A549 (cell line): ENCODE results near the gene CTBP2. TPM values are rescaled to one million over a fixed set of nuclear protein-coding genes. Genes with fewer than 3 reads are reported as not detected.

Source experiments
- ATAC-seq, 2 experiments: fragments of 200-7000 bp in 1 of 2; fragments of >200 bp in 1 of 2; cut with Nextera tagmentation in 1 of 2; cut with Tn5 transposase in 1 of 2; 3 replicates each; pipeline versions ENCODE4 v1.8.0 to v1.9.1; 2018 to 2020; ENCODE audit warnings: mild to moderate bottlenecking in 1 of 2, moderate library complexity in 1 of 2
- CTCF ChIA-PET: fragments of 300-600 bp; sonication (Branson Sonifier 250); formaldehyde crosslinking; extraction: SDS; loops from one replicate; lab custom pipeline; 2021; ENCODE audit warnings: antibody characterized with exemption, inconsistent platforms; lab: Yijun Ruan, JAX
- POLR2A ChIA-PET: fragments of 350-600 bp; formaldehyde crosslinking; extraction: SDS; loops from one replicate; lab custom pipeline; 2021; ENCODE audit warnings: antibody characterized with exemption, inconsistent platforms; lab: Yijun Ruan, JAX
- DNase-seq, 2 experiments: peaks; one replicate each; pipeline versions ENCODE4 v3.0.0 to v3.0.0-alpha.2; 2011 to 2016; ENCODE audit warnings: low read depth in 1 of 2, low spot score in 1 of 2
- FAIRE-seq: peaks from 2 replicates; lab custom pipeline; 2011; peaks lifted over from hg19 to GRCh38; lab: Jason Lieb, UNC
- H3K27ac ChIP-seq, 2 experiments: fragments of >200 bp; sonication (Bioruptor Twin); formaldehyde crosslinking; 3 replicates each; pipeline ENCODE4 v1.5.1; 2016 to 2017
- H3K4me1 ChIP-seq: fragments of >200 bp; sonication (Bioruptor Twin); formaldehyde crosslinking; 3 replicates; pipeline ENCODE4 v1.6.1; 2016
- H3K4me2 ChIP-seq: fragments of >200 bp; sonication (Bioruptor Twin); formaldehyde crosslinking; 3 replicates; pipeline ENCODE4 v1.6.1; 2016
- H3K4me3 ChIP-seq: fragments of >200 bp; sonication (Bioruptor Twin); formaldehyde crosslinking; 3 replicates; pipeline ENCODE4 v1.5.1; 2016
- H3K9me3 ChIP-seq: fragments of >200 bp; sonication (Bioruptor Twin); formaldehyde crosslinking; 3 replicates; pipeline ENCODE4 v1.6.1; 2016
- CTCF ChIP-seq: fragments of >200 bp; sonication (Bioruptor Twin); formaldehyde crosslinking; IDR thresholded peaks from 3 replicates; pipeline ENCODE4 v1.5.1; 2016
- E2F6 ChIP-seq: IDR thresholded peaks from 2 replicates; pipeline ENCODE4 v1.6.1; 2012; ENCODE audit warnings: low read depth, borderline replicate concordance
- EP300 ChIP-seq, 2 experiments: fragments of >200 bp; sonication (Bioruptor Twin); formaldehyde crosslinking; IDR thresholded peaks; 2 replicates in 1 of 2; 3 replicates in 1 of 2; pipeline ENCODE4 v1.6.1; 2016 to 2017
- FOSL2 ChIP-seq, 2 experiments: fragments of 450-650 bp in 1 of 2; fragments of >200 bp in 1 of 2; sonication (Bioruptor Twin) in 1 of 2; formaldehyde crosslinking; IDR thresholded peaks; 2 replicates each; pipeline versions ENCODE4 v1.5.0 to v1.6.1; 2016 to 2020; ENCODE audit warnings: mild to moderate bottlenecking in 1 of 2, moderate library complexity in 1 of 2
- FOXS1 ChIP-seq: fragments of 250-450 bp; sonication (Bioruptor Pico); IDR thresholded peaks from 2 replicates; pipeline ENCODE4 v1.5.0; 2020; ENCODE audit warnings: mild to moderate bottlenecking, moderate library complexity
- GATA3 ChIP-seq: IDR thresholded peaks from 2 replicates; pipeline ENCODE4 v1.6.1; 2012; ENCODE audit warnings: borderline replicate concordance
- HDAC2 ChIP-seq: fragments of 200-600 bp; sonication (generic); IDR thresholded peaks from 2 replicates; pipeline ENCODE4 v1.6.1; 2016
- HEYL ChIP-seq: fragments of 250-450 bp; sonication (Bioruptor Pico); IDR thresholded peaks from 2 replicates; pipeline ENCODE4 v1.8.0; 2021; ENCODE audit warnings: mild to moderate bottlenecking, moderate library complexity
- HOXA7 ChIP-seq: fragments of 250-450 bp; sonication (Bioruptor Pico); IDR thresholded peaks from 2 replicates; pipeline ENCODE4 v1.5.0; 2020; ENCODE audit warnings: mild to moderate bottlenecking, moderate library complexity
- HOXB5 ChIP-seq: fragments of 250-450 bp; sonication (Bioruptor Pico); IDR thresholded peaks from 2 replicates; pipeline ENCODE4 v1.5.0; 2020; ENCODE audit warnings: mild to moderate bottlenecking, moderate library complexity
- MAFK ChIP-seq: fragments of 450-650 bp; IDR thresholded peaks from 2 replicates; pipeline ENCODE4 v1.6.1; 2014; ENCODE audit not compliant: partially characterized antibody
- MAZ ChIP-seq: fragments of 150-350 bp; IDR thresholded peaks from 2 replicates; pipeline ENCODE4 v1.6.1; 2014; ENCODE audit warnings: antibody characterized with exemption, low read depth, low read length, borderline replicate concordance
- MYC ChIP-seq: IDR thresholded peaks from 2 replicates; pipeline ENCODE4 v1.6.1; 2012; ENCODE audit warnings: mild to moderate bottlenecking, inconsistent platforms, low read length, improper control_type of control experiment, borderline replicate concordance
- NPAS2 ChIP-seq: fragments of 250-450 bp; sonication (Bioruptor Pico); IDR thresholded peaks from 2 replicates; pipeline ENCODE4 v1.8.0; 2022; ENCODE audit warnings: mild to moderate bottlenecking, moderate library complexity, borderline replicate concordance
- PHF8 ChIP-seq: fragments of 200-600 bp; sonication (generic); IDR thresholded peaks from 2 replicates; pipeline ENCODE4 v1.6.1; 2016; ENCODE audit warnings: low read depth, mild to moderate bottlenecking, antibody characterized with exemption, moderate library complexity, borderline replicate concordance
- POLR2A ChIP-seq: IDR thresholded peaks from 2 replicates; pipeline ENCODE4 v1.6.1; 2012; ENCODE audit warnings: mild to moderate bottlenecking, low read length
- POLR2AphosphoS2 ChIP-seq: conservative IDR thresholded peaks from 2 replicates; pipeline ENCODE4 v1.6.1; 2012; ENCODE audit warnings: low read length, improper control_type of control experiment, inconsistent platforms
- RAD21 ChIP-seq, 2 experiments: fragments of >200 bp in 1 of 2; sonication (Bioruptor Twin) in 1 of 2; formaldehyde crosslinking in 1 of 2; IDR thresholded peaks in 1 of 2; conservative IDR thresholded peaks in 1 of 2; 2 replicates in 1 of 2; 3 replicates in 1 of 2; pipeline ENCODE4 v1.6.1; 2012 to 2018; ENCODE audit warnings: inconsistent platforms in 1 of 2
- RARB ChIP-seq: fragments of 250-450 bp; sonication (Bioruptor Pico); IDR thresholded peaks from 2 replicates; pipeline ENCODE4 v1.8.0; 2021; ENCODE audit warnings: mild to moderate bottlenecking, moderate library complexity
- RCOR1 ChIP-seq: fragments of 150-350 bp; IDR thresholded peaks from 2 replicates; pipeline ENCODE4 v1.6.1; 2014; ENCODE audit warnings: antibody characterized with exemption, low read length, low read depth
- RFX5 ChIP-seq: fragments of 450-650 bp; IDR thresholded peaks from 2 replicates; pipeline ENCODE4 v1.7.1; 2014; ENCODE audit warnings: antibody characterized with exemption, mild to moderate bottlenecking, moderate library complexity
- RNF2 ChIP-seq: fragments of 200-600 bp; sonication (generic); IDR thresholded peaks from 2 replicates; pipeline ENCODE4 v1.6.1; 2016; ENCODE audit warnings: low read depth, mild to moderate bottlenecking, antibody characterized with exemption, moderate library complexity, borderline replicate concordance
- SREBF2 ChIP-seq: fragments of 450-650 bp; IDR thresholded peaks from 2 replicates; pipeline ENCODE4 v1.6.1; 2014; ENCODE audit warnings: mild to moderate bottlenecking, moderate library complexity
- TFCP2L1 ChIP-seq: fragments of 250-450 bp; sonication (Bioruptor Pico); IDR thresholded peaks from 2 replicates; pipeline ENCODE4 v1.5.0; 2021; ENCODE audit warnings: mild to moderate bottlenecking
- ZC3H11A ChIP-seq: fragments of 450-650 bp; IDR thresholded peaks from 2 replicates; pipeline ENCODE4 v1.6.1; 2014; ENCODE audit warnings: antibody characterized with exemption, mild to moderate bottlenecking
- WGBS: methylation state at CpG from one replicate; pipeline ENCODE4 v1.1.6; 2017; ENCODE audit errors: missing lambda C conversion rate; 5-methylcytosine and 5-hydroxymethylcytosine counted together
- polyA plus RNA-seq, 4 experiments: library from polyadenylated mRNA; depleted of rRNA in 3 of 4; stranded (reverse); fragments of >200 nt; fragmentation: RNase III in 1 of 4; extraction: RNeasy Plus Mini Kit Qiagen cat#74134 plus additional on column Dnase treatment in 1 of 4; gene quantifications; 2 replicates in 3 of 4; 3 replicates in 1 of 4; pipeline ENCODE4 v1.2.3, GENCODE V29; 2011 to 2017
- TF ChIP-seq, protein P1 (sequence below): fragments of 450-650 bp; IDR thresholded peaks from 2 replicates; pipeline ENCODE4 v1.6.1; 2014; ENCODE audit warnings: antibody characterized with exemption
- TF ChIP-seq, protein P2 (sequence below): fragments of 150-350 bp; IDR thresholded peaks from 2 replicates; pipeline ENCODE4 v1.6.1; 2014; ENCODE audit warnings: low read depth, mild to moderate bottlenecking, low read length

CTBP2 gene
- polyA plus RNA-seq, 2 of the 4 experiments (the other 2 are of a cell fraction), result 74.9 to 78.9 TPM

DNA sequence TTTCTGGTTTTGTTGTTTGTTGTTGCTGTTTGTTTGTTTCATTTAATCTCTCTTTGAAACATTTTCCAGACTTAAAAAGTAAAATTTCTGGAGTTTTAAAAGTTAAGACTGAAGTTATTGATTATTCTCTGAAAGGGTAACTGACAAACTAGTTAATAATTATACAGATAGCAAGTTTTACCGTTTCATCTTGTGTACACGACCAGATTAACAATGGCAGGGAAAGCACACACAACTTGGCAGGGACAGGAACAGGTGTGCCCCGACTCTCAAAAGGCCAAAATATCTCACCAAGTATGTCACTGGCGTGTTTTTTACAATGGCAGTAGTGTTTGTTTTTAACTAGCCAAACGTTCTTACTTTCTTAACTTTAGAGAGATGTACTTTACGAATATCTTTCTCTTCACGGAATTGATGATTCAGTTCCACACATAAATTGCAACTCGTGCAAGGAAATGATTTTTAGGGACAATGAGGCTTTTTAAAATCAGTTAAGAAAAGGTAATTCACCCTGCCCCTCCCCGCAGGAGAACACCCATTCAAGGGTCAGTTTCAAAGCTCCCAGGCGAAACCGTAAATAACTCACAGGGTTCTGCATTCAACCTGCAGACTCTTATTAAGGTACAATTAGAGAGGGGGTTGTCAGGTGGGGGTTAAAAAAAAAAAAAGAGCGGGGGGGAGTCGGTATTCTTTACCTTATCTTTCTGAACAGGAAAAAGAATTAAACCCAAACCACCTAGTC, 3.5 kb downstream of the CTBP2 start (continued):
- TF ChIP-seq PHF8 (no peak), FOSL2 (IDR thresholded peaks at IDR 0.05) (no peak), FOSL2 (CRISPR knock-in tag; IDR thresholded peaks at IDR 0.05) (no peak), HEYL (CRISPR knock-in tag) (no peak), POLR2A (no peak)

- no peak for ATAC-seq
- TF ChIP-seq RFX5 (no peak), EP300 (IDR thresholded peaks at IDR 0.05) (no peak), RAD21 (conservative IDR thresholded peaks at IDR 0.05 in 1 of 2, IDR thresholded peaks at IDR 0.05 in 1 of 2) (no peak), PHF8 (no peak), RNF2 (no peak), E2F6 (no peak), HEYL (CRISPR knock-in tag) (no peak), MAFK (no peak)
- TF ChIP-seq, protein P1, sequence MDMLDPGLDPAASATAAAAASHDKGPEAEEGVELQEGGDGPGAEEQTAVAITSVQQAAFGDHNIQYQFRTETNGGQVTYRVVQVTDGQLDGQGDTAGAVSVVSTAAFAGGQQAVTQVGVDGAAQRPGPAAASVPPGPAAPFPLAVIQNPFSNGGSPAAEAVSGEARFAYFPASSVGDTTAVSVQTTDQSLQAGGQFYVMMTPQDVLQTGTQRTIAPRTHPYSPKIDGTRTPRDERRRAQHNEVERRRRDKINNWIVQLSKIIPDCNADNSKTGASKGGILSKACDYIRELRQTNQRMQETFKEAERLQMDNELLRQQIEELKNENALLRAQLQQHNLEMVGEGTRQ, result no peak
- TF ChIP-seq, protein P2, sequence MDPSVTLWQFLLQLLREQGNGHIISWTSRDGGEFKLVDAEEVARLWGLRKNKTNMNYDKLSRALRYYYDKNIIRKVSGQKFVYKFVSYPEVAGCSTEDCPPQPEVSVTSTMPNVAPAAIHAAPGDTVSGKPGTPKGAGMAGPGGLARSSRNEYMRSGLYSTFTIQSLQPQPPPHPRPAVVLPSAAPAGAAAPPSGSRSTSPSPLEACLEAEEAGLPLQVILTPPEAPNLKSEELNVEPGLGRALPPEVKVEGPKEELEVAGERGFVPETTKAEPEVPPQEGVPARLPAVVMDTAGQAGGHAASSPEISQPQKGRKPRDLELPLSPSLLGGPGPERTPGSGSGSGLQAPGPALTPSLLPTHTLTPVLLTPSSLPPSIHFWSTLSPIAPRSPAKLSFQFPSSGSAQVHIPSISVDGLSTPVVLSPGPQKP, result no peak
- peak overlapping the region; percentile 7; the same call in 1 of the 3 replicates for H3K4me3 ChIP-seq
- H3K4me1 ChIP-seq, result peaks cover 54% of the 10 kb centered on the region
- DNase-seq, result no peak
- 39% methylated on average over 3 of the region's 3 CpGs for WGBS
- ChIA-PET CTCF (interaction anchor here (0.7 kb wide), 1 partner anchor 359 kb away, joined by 3 read pairs; no protein-coding TSS in a partner anchor), POLR2A (no interaction called here)
- peak overlapping the region; percentile 87 for H3K4me2 ChIP-seq
- H3K9me3 ChIP-seq, result no peaks in the 10 kb centered on the region
- FAIRE-seq, result no peak
- peak overlapping the region; percentile 7 to 14; a peak in 3 of 6 replicates for H3K27ac ChIP-seq
Measured at GRCh38 chr10:125156196-125156595, 4.2 kb downstream of the CTBP2 start.

- Histone ChIP-seq H3K27ac (peak overlapping the region; percentile 18 to 52; a peak in 3 of 6 replicates), H3K4me1 (peaks cover 55% of the 10 kb centered on the region), H3K4me3 (no peak overlapping the region), H3K4me2 (peak overlapping the region; percentile 87), H3K9me3 (no peaks in the 10 kb centered on the region)
- TF ChIP-seq POLR2A (no peak), ZC3H11A (no peak), HOXB5 (no peak), POLR2AphosphoS2 (no peak), RFX5 (no peak), RARB (CRISPR knock-in tag) (no peak), NPAS2 (CRISPR knock-in tag) (no peak), HDAC2 (no peak), MAZ (no peak), GATA3 (no peak), FOXS1 (CRISPR knock-in tag) (no peak), CTCF (no peak), HOXA7 (CRISPR knock-in tag) (no peak), TFCP2L1 (CRISPR knock-in tag) (no peak), MYC (no peak), RCOR1 (no peak), FOSL2 (IDR thresholded peaks at IDR 0.05) (no peak), FOSL2 (CRISPR knock-in tag; IDR thresholded peaks at IDR 0.05) (no peak), SREBF2 (no peak), RAD21 (conservative IDR thresholded peaks at IDR 0.05 in 1 of 2, IDR thresholded peaks at IDR 0.05 in 1 of 2) (no peak)
- FAIRE-seq (no peak), ATAC-seq (no peak), DNase-seq (no peak)
- ChIA-PET POLR2A (no interaction called here), CTCF (interaction anchor here (0.7 to 0.8 kb wide), 2 partner anchors 47 to 71 kb away, joined by 3 to 5 read pairs; no protein-coding TSS in a partner anchor)
- 66% methylated on average over 8 of the region's 8 CpGs for WGBS
Measured at GRCh38 chr10:125155101-125155500, 5.3 kb downstream of the CTBP2 start.
